HepG2 (cell line): ENCODE measurements around the gene ZC3H14.

Experiments
- CBX2 ChIP-seq, 2 experiments: fragments of 200-600 bp in 1 of 2; sonication (generic); formaldehyde crosslinking in 1 of 2; IDR thresholded peaks; 2 replicates each; pipeline versions ENCODE4 v1.7.0 to v1.8.1; 2018 to 2022; ENCODE audit warnings: low read depth in 2 of 2, low read length in 1 of 2, mild to moderate bottlenecking in 1 of 2, missing genetic modification reagents in 1 of 2
- EP300 ChIP-seq, 3 experiments: sonication (generic) in 1 of 3; formaldehyde crosslinking in 1 of 3; IDR thresholded peaks; 2 replicates each; pipeline versions ENCODE4 v1.5.1 to v1.6.1; 2011 to 2020; ENCODE audit warnings: low read depth in 2 of 3, low read length in 2 of 3, borderline replicate concordance in 1 of 3, improper control_type of control experiment in 1 of 3, mild to moderate bottlenecking in 1 of 3, missing genetic modification reagents in 1 of 3, moderate library complexity in 1 of 3
- TAF1 ChIP-seq: sonication (generic); formaldehyde crosslinking; IDR thresholded peaks from 2 replicates; pipeline ENCODE4 v1.4.0; 2020; ENCODE audit warnings: missing genetic modification reagents
- ZNF589 ChIP-seq: sonication (generic); formaldehyde crosslinking; conservative IDR thresholded peaks from 2 replicates; pipeline ENCODE4 v1.8.0; 2022; ENCODE audit warnings: mild to moderate bottlenecking, moderate library complexity, missing genetic modification reagents

GRCh38 chr14:88551980-88552431, 10.8 kb upstream of the ZC3H14 start:
- TF ChIP-seq ZNF589 (CRISPR knock-in tag) (no peak), EP300 (IDR thresholded peaks at IDR 0.05; ENCODE audit: low read depth in 2 of 2, low read length in 2 of 2) (no peak), EP300 (CRISPR knock-in tag; IDR thresholded peaks at IDR 0.05; ENCODE audit: borderline replicate concordance) (no peak), TAF1 (CRISPR knock-in tag) (no peak), CBX2 (IDR thresholded peaks at IDR 0.05; ENCODE audit: low read depth, low read length) (no peak), CBX2 (CRISPR knock-in tag; IDR thresholded peaks at IDR 0.05; ENCODE audit: low read depth) (no peak)
